Breast epithelium (tissue), 3 donors: Measurements from ENCODE around the gene SPAG6.

ENCODE experiments used
- CTCF ChIP-seq, 3 donors: fragments of 450-650 bp; IDR thresholded peaks; one replicate each; pipeline ENCODE4 v1.5.1; 2016 to 2017; ENCODE audit warnings: antibody characterized with exemption in 3 of 3, mild to moderate bottlenecking in 3 of 3, moderate library complexity in 3 of 3
- POLR2A ChIP-seq: fragments of 450-650 bp; IDR thresholded peaks from one replicate; pipeline ENCODE4 v1.6.1; 2016; ENCODE audit warnings: antibody characterized with exemption, mild to moderate bottlenecking, moderate library complexity
- POLR2AphosphoS5 ChIP-seq, 3 donors: sonication (generic); formaldehyde crosslinking; IDR thresholded peaks; one replicate each; pipeline ENCODE4 v1.6.1; 2017; ENCODE audit warnings: antibody characterized with exemption in 3 of 3

GRCh38 chr10:22460531-22461403 lies 115.5 kb downstream of the SPAG6 start:
- TF ChIP-seq POLR2AphosphoS5 (IDR thresholded peaks at IDR 0.05): no peak
- TF ChIP-seq POLR2A: no peak
- no peak for TF ChIP-seq CTCF (IDR thresholded peaks at IDR 0.05)
